OCI-LY1 (cell line): ENCODE measurements around the gene CEL.

Experiments
- CTCF ChIP-seq: fragments of 200-600 bp; sonication (generic), shearing (Covaris generic); IDR thresholded peaks from 2 replicates; pipeline ENCODE4 v1.5.1; 2017; ENCODE audit warnings: mild to moderate bottlenecking, antibody characterized with exemption, low read length, moderate library complexity, mixed read lengths
- EZH2 ChIP-seq: fragments of 200-600 bp; sonication (generic), shearing (Covaris generic); IDR thresholded peaks from 2 replicates; pipeline ENCODE4 v1.8.0; 2017; ENCODE audit warnings: borderline replicate concordance, mixed run types, mild to moderate bottlenecking, antibody characterized with exemption, low read length, moderate library complexity, mixed read lengths

- TF ChIP-seq CTCF (no peak), EZH2 (no peak)
Measured at GRCh38 chr9:133050142-133050541, 11.6 kb upstream of the CEL start.
